C4-2B (cell line): ENCODE results near the gene ZDHHC3.

Source experiments
- H3K27ac ChIP-seq: fragments of 450-650 bp; 2 replicates; pipeline ENCODE4 v1.5.1; 2017
- ZFX ChIP-seq: fragments of 450-650 bp; IDR thresholded peaks from 2 replicates; pipeline ENCODE4 v1.6.1; 2017
- TF ChIP-seq, protein P1 (sequence below): fragments of 450-650 bp; conservative IDR thresholded peaks from 2 replicates; pipeline ENCODE4 v1.5.1; 2017; ENCODE audit warnings: mild to moderate bottlenecking

The ZDHHC3 gene

DNA sequence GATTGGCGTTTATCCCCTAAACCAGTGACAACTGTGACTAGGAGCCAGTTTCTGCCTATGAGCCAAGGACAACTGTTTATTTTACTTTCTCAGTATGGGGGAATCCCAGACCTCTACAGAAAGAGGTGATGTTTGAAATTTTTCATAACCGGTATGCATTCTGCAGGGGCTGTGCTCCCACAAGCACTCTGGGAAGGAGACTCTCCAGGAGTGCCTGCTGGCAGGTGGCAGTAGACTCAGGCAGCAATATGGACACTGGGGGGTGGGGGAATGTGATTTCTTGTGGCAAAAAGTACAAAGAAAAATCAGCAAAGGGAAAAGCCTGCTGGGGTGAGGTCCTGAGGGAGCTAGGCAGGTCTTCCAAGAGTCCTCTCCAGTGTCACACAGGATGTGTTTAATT lies 95.7 kb downstream of the ZDHHC3 start:
- no peak for TF ChIP-seq ZFX
- TF ChIP-seq, protein P1, sequence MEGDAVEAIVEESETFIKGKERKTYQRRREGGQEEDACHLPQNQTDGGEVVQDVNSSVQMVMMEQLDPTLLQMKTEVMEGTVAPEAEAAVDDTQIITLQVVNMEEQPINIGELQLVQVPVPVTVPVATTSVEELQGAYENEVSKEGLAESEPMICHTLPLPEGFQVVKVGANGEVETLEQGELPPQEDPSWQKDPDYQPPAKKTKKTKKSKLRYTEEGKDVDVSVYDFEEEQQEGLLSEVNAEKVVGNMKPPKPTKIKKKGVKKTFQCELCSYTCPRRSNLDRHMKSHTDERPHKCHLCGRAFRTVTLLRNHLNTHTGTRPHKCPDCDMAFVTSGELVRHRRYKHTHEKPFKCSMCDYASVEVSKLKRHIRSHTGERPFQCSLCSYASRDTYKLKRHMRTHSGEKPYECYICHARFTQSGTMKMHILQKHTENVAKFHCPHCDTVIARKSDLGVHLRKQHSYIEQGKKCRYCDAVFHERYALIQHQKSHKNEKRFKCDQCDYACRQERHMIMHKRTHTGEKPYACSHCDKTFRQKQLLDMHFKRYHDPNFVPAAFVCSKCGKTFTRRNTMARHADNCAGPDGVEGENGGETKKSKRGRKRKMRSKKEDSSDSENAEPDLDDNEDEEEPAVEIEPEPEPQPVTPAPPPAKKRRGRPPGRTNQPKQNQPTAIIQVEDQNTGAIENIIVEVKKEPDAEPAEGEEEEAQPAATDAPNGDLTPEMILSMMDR: no peak
- no peak overlapping the region for H3K27ac ChIP-seq

DNA sequence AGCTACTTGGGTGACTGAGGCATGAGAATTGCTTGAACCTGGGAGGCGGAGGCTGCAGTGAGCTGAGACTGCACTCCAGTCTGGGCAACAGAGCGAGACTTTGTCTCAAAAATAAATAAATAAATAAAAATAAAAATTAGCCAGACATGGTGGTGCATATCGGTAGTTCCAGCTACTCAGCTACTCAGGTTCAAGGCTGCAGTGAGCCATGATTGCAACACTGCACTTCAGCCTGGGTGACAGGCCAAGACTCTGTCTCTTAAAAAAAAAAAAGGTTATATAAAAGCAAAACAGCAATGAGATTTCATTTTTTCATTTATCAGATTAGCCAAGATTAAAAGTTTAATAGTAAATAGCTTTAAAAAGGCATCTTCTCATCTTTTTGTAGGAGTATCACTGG lies 98.6 kb downstream of the ZDHHC3 start:
- no peak overlapping the region for H3K27ac ChIP-seq
- TF ChIP-seq, protein P1: no peak
- TF ChIP-seq ZFX: no peak

DNA sequence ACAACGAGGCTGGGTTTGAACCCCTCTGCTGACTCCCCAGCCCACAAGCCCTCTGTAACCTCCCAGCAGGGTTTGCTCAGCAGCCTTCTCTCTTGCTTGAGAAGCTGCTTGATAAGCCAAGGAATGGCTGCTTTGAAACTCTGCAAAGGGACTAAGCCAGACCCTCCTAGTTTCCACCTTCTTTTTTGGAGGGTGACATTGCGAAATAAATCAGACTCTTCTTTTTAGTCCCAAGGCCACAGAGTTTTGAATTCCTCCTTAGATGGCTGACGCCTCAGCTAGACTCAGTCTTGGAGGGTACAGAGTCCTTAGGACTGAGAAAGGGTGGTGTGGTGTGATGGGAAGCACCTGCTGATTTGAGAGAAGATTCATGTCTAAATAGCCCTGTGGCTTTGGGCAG lies 100.4 kb downstream of the ZDHHC3 start:
- no peak for TF ChIP-seq ZFX
- TF ChIP-seq, protein P1: no peak
- peak overlapping the region; percentile 9; the same call in 1 of the 2 replicates for H3K27ac ChIP-seq
